Measurements from ENCODE around the gene LSP1.

LSP1 gene

GRCh38 chr11:1838077-1838425, 14.8 kb upstream of the LSP1 start:
- no peak for DNase-seq

GRCh38 chr11:1838426-1839144, 14.3 kb upstream of the LSP1 start, which contains the start of gene TNNI2:
TNNI2 (plus strand) TSS chr11:1838981; CDS start chr11:1839697, 716 bp downstream.
- DNase-seq: no peak

- DNase-seq: no peak
These were observed 13.5 kb upstream of the LSP1 start for GRCh38 chr11:1839204-1839923.

GRCh38 chr11:1839924-1840779, 12.7 kb upstream of the LSP1 start:
- DNase-seq: no peak

- DNase-seq: no peak
These were observed 12.0 kb upstream of the LSP1 start for GRCh38 chr11:1840780-1841480.

GRCh38 chr11:1841511-1842148, 11.3 kb upstream of the LSP1 start:
- no peak for DNase-seq

GRCh38 chr11:1842149-1843097, 10.5 kb upstream of the LSP1 start:
- DNase-seq: no peak

GRCh38 chr11:1843098-1843473, 9.8 kb upstream of the LSP1 start:
- DNase-seq: no peak

GRCh38 chr11:1843796-1844195, 9.1 kb upstream of the LSP1 start:
- DNase-seq: no peak

GRCh38 chr11:1844221-1845094, 8.4 kb upstream of the LSP1 start:
- DNase-seq: peak in 2 of 4 experiments; percentile 24 to 26

- DNase-seq: no peak
These were observed 7.8 kb upstream of the LSP1 start for GRCh38 chr11:1845095-1845429.

GRCh38 chr11:1845561-1846452, 7.1 kb upstream of the LSP1 start:
- no peak for DNase-seq

- no peak for DNase-seq
These were observed 6.4 kb upstream of the LSP1 start for GRCh38 chr11:1846453-1846932.

GRCh38 chr11:1847006-1847735, 5.7 kb upstream of the LSP1 start:
- no peak for DNase-seq

- DNase-seq: no peak
These were observed 4.8 kb upstream of the LSP1 start for GRCh38 chr11:1847926-1848639.

GRCh38 chr11:1848640-1849430, 4.0 kb upstream of the LSP1 start:
- no peak for DNase-seq

Measured in activated CD4-positive, CD25-positive, alpha-beta regulatory T cell (primary cell).